Colonic mucosa (tissue), 4 donors: ENCODE results near the gene NEU4. TPM values are rescaled to one million over a fixed set of nuclear protein-coding genes. Genes with fewer than 3 reads are reported as not detected.

Source experiments
- DNase-seq: peaks from one replicate; pipeline ENCODE4 v3.0.0-alpha.2; 2020
- H3K27ac ChIP-seq: fragments of 200-600 bp; one replicate; pipeline ENCODE4 v1.8.0; 2021
- H3K27me3 ChIP-seq: fragments of 200-600 bp; one replicate; pipeline ENCODE4 v1.8.0; 2021
- H3K36me3 ChIP-seq: fragments of 200-600 bp; one replicate; pipeline ENCODE4 v1.8.0; 2021
- H3K4me1 ChIP-seq: fragments of 200-600 bp; one replicate; pipeline ENCODE4 v1.8.0; 2021; ENCODE audit warnings: mild to moderate bottlenecking
- H3K4me3 ChIP-seq: fragments of 200-600 bp; one replicate; pipeline ENCODE4 v1.8.0; 2021
- H3K9ac ChIP-seq, 2 donors: one replicate each; pipeline ENCODE4 v1.7.0; 2013; ENCODE audit warnings: control low read depth in 2 of 2, low read depth in 2 of 2, low read length in 2 of 2
- H3K9me3 ChIP-seq: fragments of 200-600 bp; one replicate; pipeline ENCODE4 v1.8.0; 2021
- CTCF ChIP-seq: fragments of 200-600 bp; IDR thresholded peaks from one replicate; pipeline ENCODE4 v1.8.0; 2022; ENCODE audit warnings: antibody characterized with exemption, mild to moderate bottlenecking
- intact Hi-C: fragments of 100-400 bp; cut with DNase I; formaldehyde crosslinking; loops from one replicate; pipeline ENCODE4 v1.14.1; 2022
- total RNA-seq, 2 donors: library from RNA; stranded (reverse); fragmentation: NEBNext Ultra II Directional in 1 of 2; extraction: Animal tissue kit (Norgen Biotek cat#: 25700) in 1 of 2; gene quantifications; one replicate each; pipeline ENCODE4 v1.2.1, GENCODE V29; 2021
- donor health status: healthy.
- donor health status: DM: no; HTN: no; CAD: no.
- donor health status: DM: no; HTN: no; CAD: no.

NEU4 gene
- total RNA-seq, 2 donors from 2014 or later: 36.9 to 84.5 TPM

- no peak for DNase-seq
- H3K4me3 ChIP-seq: no peak overlapping the region
- no peak overlapping the region for H3K27ac ChIP-seq
- no peaks in the 10 kb centered on the region for H3K36me3 ChIP-seq
- TF ChIP-seq CTCF: no peak
- H3K27me3 ChIP-seq: no peaks in the 10 kb centered on the region
- no peak overlapping the region for H3K9ac ChIP-seq
- H3K9me3 ChIP-seq: no peaks in the 10 kb centered on the region
- peaks cover 15% of the 10 kb centered on the region for H3K4me1 ChIP-seq
- intact Hi-C loops: no loop called here
Observed at GRCh38 chr2:241793385-241793784, 15.6 kb upstream of the NEU4 start.

- TF ChIP-seq CTCF: no peak
- intact Hi-C loops: no loop called here
- Histone ChIP-seq H3K4me3 (no peak overlapping the region), H3K9ac (peak overlapping the region in 1 of 2 donors; percentile 85), H3K36me3 (no peaks in the 10 kb centered on the region), H3K9me3 (no peaks in the 10 kb centered on the region), H3K4me1 (peaks cover 12% of the 10 kb centered on the region), H3K27ac (peak overlapping the region; percentile 86), H3K27me3 (no peaks in the 10 kb centered on the region)
- peak; percentile 38 for DNase-seq
Observed at GRCh38 chr2:241794250-241794823, 14.7 kb upstream of the NEU4 start.

- no peaks in the 10 kb centered on the region for H3K36me3 ChIP-seq
- DNase-seq: peak; percentile 91
- peaks cover 8% of the 10 kb centered on the region for H3K4me1 ChIP-seq
- intact Hi-C loops: no loop called here
- TF ChIP-seq CTCF: no peak
- H3K4me3 ChIP-seq: no peak overlapping the region
- peak overlapping the region; percentile 29 to 85 for H3K9ac ChIP-seq
- peak overlapping the region; percentile 86 for H3K27ac ChIP-seq
- no peaks in the 10 kb centered on the region for H3K9me3 ChIP-seq
- no peaks in the 10 kb centered on the region for H3K27me3 ChIP-seq
Observed at GRCh38 chr2:241795021-241795999, 13.7 kb upstream of the NEU4 start.

GRCh38 chr2:241796209-241796608 lies 12.8 kb upstream of the NEU4 start:
- peak overlapping the region in 1 of 2 donors; percentile 80 for H3K9ac ChIP-seq
- H3K9me3 ChIP-seq: no peaks in the 10 kb centered on the region
- H3K27ac ChIP-seq: peak overlapping the region; percentile 86
- no peaks in the 10 kb centered on the region for H3K27me3 ChIP-seq
- no peaks in the 10 kb centered on the region for H3K36me3 ChIP-seq
- H3K4me3 ChIP-seq: no peak overlapping the region
- no peak for DNase-seq
- intact Hi-C loops: no loop called here
- no peak for TF ChIP-seq CTCF
- H3K4me1 ChIP-seq: peaks cover 8% of the 10 kb centered on the region

GRCh38 chr2:241796610-241797138 lies 12.3 kb upstream of the NEU4 start:
- H3K9ac ChIP-seq: peak overlapping the region in 1 of 2 donors; percentile 80
- no peak overlapping the region for H3K4me3 ChIP-seq
- no peak for TF ChIP-seq CTCF
- peaks cover 8% of the 10 kb centered on the region for H3K4me1 ChIP-seq
- intact Hi-C loops: no loop called here
- peak overlapping the region; percentile 86 for H3K27ac ChIP-seq
- H3K27me3 ChIP-seq: no peaks in the 10 kb centered on the region
- DNase-seq: peak; percentile 74
- H3K9me3 ChIP-seq: no peaks in the 10 kb centered on the region
- no peaks in the 10 kb centered on the region for H3K36me3 ChIP-seq
